WTC11 (cell line): Measurements from ENCODE around the gene ZNF699. TPM values are rescaled to one million over a fixed set of nuclear protein-coding genes. Genes with fewer than 3 reads are reported as not detected.
A peak's percentile ranks its signal among the peaks of the same experiment; 100 is the strongest.

Experiments used
- ATAC-seq: fragments of 200-7000 bp; cut with Tn5 transposase; 2 replicates; pipeline ENCODE4 v1.10.0; 2021; ENCODE audit warnings: mild to moderate bottlenecking, moderate library complexity
- CTCF ChIA-PET: fragments of 300-600 bp; sonication (Branson Sonifier 250); formaldehyde crosslinking; loops from one replicate; lab custom pipeline; 2021; ENCODE audit warnings: antibody characterized with exemption; lab: Charles Lee
- POLR2A ChIA-PET: fragments of 350-600 bp; sonication (Branson Sonifier 250); formaldehyde crosslinking; loops from one replicate; lab custom pipeline; 2021; ENCODE audit warnings: antibody characterized with exemption; lab: Charles Lee
- DNase-seq: peaks from one replicate; pipeline ENCODE4 v3.0.0; 2021; ENCODE audit warnings: low spot score
- H3K27ac Mint-ChIP-seq: 2 replicates; pipeline ENCODE4 v1.8.0; 2021; ENCODE audit warnings: mixed read lengths
- H3K27me3 Mint-ChIP-seq: 2 replicates; pipeline ENCODE4 v1.8.0; 2021; ENCODE audit warnings: low read depth, mild to moderate bottlenecking, moderate library complexity, mixed read lengths
- H3K36me3 Mint-ChIP-seq: 2 replicates; pipeline ENCODE4 v1.8.0; 2021; ENCODE audit warnings: mixed read lengths
- H3K4me1 Mint-ChIP-seq: 2 replicates; pipeline ENCODE4 v1.8.0; 2022; ENCODE audit warnings: mixed read lengths
- H3K4me3 Mint-ChIP-seq: 2 replicates; pipeline ENCODE4 v1.8.0; 2021; ENCODE audit warnings: mild to moderate bottlenecking, moderate library complexity, mixed read lengths
- H3K9me3 Mint-ChIP-seq: 2 replicates; pipeline ENCODE4 v1.8.0; 2021; ENCODE audit warnings: mixed read lengths
- CREM ChIP-seq: sonication (generic); formaldehyde crosslinking; IDR thresholded peaks from 2 replicates; pipeline ENCODE4 v1.8.1; 2022; ENCODE audit warnings: mild to moderate bottlenecking, missing genetic modification reagents, moderate library complexity
- EMX1 ChIP-seq: fragments of 250-450 bp; sonication (Bioruptor Pico); IDR thresholded peaks from 2 replicates; pipeline ENCODE4 v1.8.0; 2021; ENCODE audit warnings: mild to moderate bottlenecking
- GABPB1 ChIP-seq: sonication (generic); formaldehyde crosslinking; IDR thresholded peaks from 2 replicates; pipeline ENCODE4 v1.8.1; 2023; ENCODE audit warnings: mild to moderate bottlenecking, missing genetic modification reagents
- MXD4 ChIP-seq: fragments of 250-450 bp; sonication (Bioruptor Pico); IDR thresholded peaks from 2 replicates; pipeline ENCODE4 v1.8.0; 2021; ENCODE audit warnings: mild to moderate bottlenecking, moderate library complexity, borderline replicate concordance
- MYBL2 ChIP-seq: sonication (generic); formaldehyde crosslinking; IDR thresholded peaks from 2 replicates; pipeline ENCODE4 v1.8.1; 2023; ENCODE audit warnings: mild to moderate bottlenecking, moderate library complexity, missing genetic modification reagents
- NFYB ChIP-seq: sonication (generic); formaldehyde crosslinking; conservative IDR thresholded peaks from 2 replicates; pipeline ENCODE4 v1.8.0; 2022; ENCODE audit warnings: low read depth, missing genetic modification reagents
- RELA ChIP-seq: sonication (generic); formaldehyde crosslinking; IDR thresholded peaks from 2 replicates; pipeline ENCODE4 v1.8.1; 2022; ENCODE audit warnings: missing genetic modification reagents, mild to moderate bottlenecking, borderline replicate concordance
- RORB ChIP-seq: fragments of 250-450 bp; sonication (Bioruptor Pico); IDR thresholded peaks from 2 replicates; pipeline ENCODE4 v1.9.0; 2021; ENCODE audit warnings: mild to moderate bottlenecking
- SMAD4 ChIP-seq: sonication (generic); formaldehyde crosslinking; IDR thresholded peaks from 2 replicates; pipeline ENCODE4 v1.8.0; 2022; ENCODE audit warnings: mild to moderate bottlenecking, missing genetic modification reagents
- TCF7 ChIP-seq: sonication (generic); formaldehyde crosslinking; IDR thresholded peaks from 2 replicates; pipeline ENCODE4 v1.8.0; 2022; ENCODE audit warnings: mild to moderate bottlenecking, low read depth, missing genetic modification reagents, moderate library complexity
- ZNF121 ChIP-seq: sonication (generic); formaldehyde crosslinking; IDR thresholded peaks from 2 replicates; pipeline ENCODE4 v1.8.0; 2023; ENCODE audit warnings: missing genetic modification reagents
- ZNF219 ChIP-seq: sonication (generic); formaldehyde crosslinking; IDR thresholded peaks from 2 replicates; pipeline ENCODE4 v1.8.0; 2023; ENCODE audit warnings: missing genetic modification reagents, mild to moderate bottlenecking, borderline replicate concordance
- ZNF263 ChIP-seq: sonication (generic); formaldehyde crosslinking; IDR thresholded peaks from 2 replicates; pipeline ENCODE4 v1.8.1; 2022; ENCODE audit warnings: low read depth, mild to moderate bottlenecking, moderate library complexity, missing genetic modification reagents
- ZNF396 ChIP-seq: fragments of 250-450 bp; sonication (Bioruptor Pico); IDR thresholded peaks from 2 replicates; pipeline ENCODE4 v1.8.0; 2021; ENCODE audit warnings: mild to moderate bottlenecking, moderate library complexity, borderline replicate concordance
- ZNF416 ChIP-seq: fragments of 250-450 bp; sonication (Bioruptor Pico); IDR thresholded peaks from 2 replicates; pipeline ENCODE4 v1.9.0; 2021; ENCODE audit warnings: mild to moderate bottlenecking, inconsistent platforms
- ZNF671 ChIP-seq: fragments of 250-450 bp; sonication (Bioruptor Pico); IDR thresholded peaks from 2 replicates; pipeline ENCODE4 v1.8.0; 2021; ENCODE audit warnings: mild to moderate bottlenecking
- total RNA-seq: library from RNA; stranded (reverse); gene quantifications from 3 replicates; pipeline ENCODE4 v1.2.3, GENCODE V29; 2021
- TF ChIP-seq, protein P1 (sequence below): fragments of 250-450 bp; sonication (Bioruptor Pico); IDR thresholded peaks from 2 replicates; pipeline ENCODE4 v1.8.0; 2021; ENCODE audit warnings: mild to moderate bottlenecking
- TF ChIP-seq, protein P2 (sequence below): sonication (generic); formaldehyde crosslinking; IDR thresholded peaks from 2 replicates; pipeline ENCODE4 v1.8.0; 2022; ENCODE audit warnings: mild to moderate bottlenecking, missing genetic modification reagents
- TF ChIP-seq, protein P3 (sequence below): sonication (generic); formaldehyde crosslinking; IDR thresholded peaks from 2 replicates; pipeline ENCODE4 v1.8.1; 2022; ENCODE audit warnings: low read depth, mild to moderate bottlenecking, moderate library complexity, missing genetic modification reagents, borderline replicate concordance
- TF ChIP-seq, protein P4 (sequence below): sonication (generic); formaldehyde crosslinking; IDR thresholded peaks from 2 replicates; pipeline ENCODE4 v1.8.0; 2022; ENCODE audit warnings: mild to moderate bottlenecking, missing genetic modification reagents
- TF ChIP-seq, protein P5 (sequence below): sonication (generic); formaldehyde crosslinking; IDR thresholded peaks from 2 replicates; pipeline ENCODE4 v1.8.0; 2023; ENCODE audit warnings: mild to moderate bottlenecking, missing genetic modification reagents

ZNF699 gene
- total RNA-seq, 1 experiment from 2014 or later: 5.9 TPM

DNA sequence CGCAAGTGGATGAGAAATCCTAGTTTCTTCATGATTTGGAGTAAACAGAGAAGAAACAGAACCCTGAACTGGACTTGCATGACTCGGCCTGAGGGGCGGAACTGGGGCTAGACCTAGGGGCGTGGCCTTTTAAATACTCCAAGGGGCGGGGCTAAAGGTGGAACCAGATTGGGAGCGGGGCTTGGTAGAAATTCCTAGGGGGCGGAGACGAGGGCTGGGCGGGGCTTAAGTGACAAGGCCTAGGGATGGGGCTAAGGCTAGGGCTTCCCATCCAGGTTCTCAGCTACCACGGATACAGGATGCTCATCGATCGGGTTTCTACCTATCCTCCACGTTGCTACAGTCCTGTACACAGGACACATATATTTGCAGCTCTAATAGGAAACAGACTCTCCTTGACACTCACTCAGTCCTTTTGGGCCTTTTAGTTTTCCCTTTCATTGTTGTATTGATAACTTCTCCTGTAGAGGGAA is 372 bp upstream of the ZNF699 start:
- Mint-ChIP-seq H3K4me1 (no peaks in the 10 kb centered on the region), H3K36me3 (peaks cover 19% of the 10 kb centered on the region), H3K27ac (peak overlapping the region; percentile 98), H3K4me3 (peak overlapping the region; percentile 91), H3K27me3 (peaks cover 10% of the 10 kb centered on the region; the same call in 1 of the 2 replicates), H3K9me3 (peaks cover 38% of the 10 kb centered on the region)
- ChIA-PET CTCF (interaction anchor here (0.5 to 1.5 kb wide), 2 partner anchors 125 to 200 kb away, joined by 3 to 4 read pairs; partner anchors contain the start of gene ZNF266), POLR2A (no interaction called here)
- DNase-seq: peak; percentile 91
- TF ChIP-seq ZNF219 (CRISPR knock-in tag) (no peak), SMAD4 (CRISPR knock-in tag) (no peak)
- TF ChIP-seq, protein P1, sequence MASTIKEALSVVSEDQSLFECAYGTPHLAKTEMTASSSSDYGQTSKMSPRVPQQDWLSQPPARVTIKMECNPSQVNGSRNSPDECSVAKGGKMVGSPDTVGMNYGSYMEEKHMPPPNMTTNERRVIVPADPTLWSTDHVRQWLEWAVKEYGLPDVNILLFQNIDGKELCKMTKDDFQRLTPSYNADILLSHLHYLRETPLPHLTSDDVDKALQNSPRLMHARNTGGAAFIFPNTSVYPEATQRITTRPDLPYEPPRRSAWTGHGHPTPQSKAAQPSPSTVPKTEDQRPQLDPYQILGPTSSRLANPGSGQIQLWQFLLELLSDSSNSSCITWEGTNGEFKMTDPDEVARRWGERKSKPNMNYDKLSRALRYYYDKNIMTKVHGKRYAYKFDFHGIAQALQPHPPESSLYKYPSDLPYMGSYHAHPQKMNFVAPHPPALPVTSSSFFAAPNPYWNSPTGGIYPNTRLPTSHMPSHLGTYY (CRISPR knock-in tag): no peak
- peak; percentile 94 for ATAC-seq

DNA sequence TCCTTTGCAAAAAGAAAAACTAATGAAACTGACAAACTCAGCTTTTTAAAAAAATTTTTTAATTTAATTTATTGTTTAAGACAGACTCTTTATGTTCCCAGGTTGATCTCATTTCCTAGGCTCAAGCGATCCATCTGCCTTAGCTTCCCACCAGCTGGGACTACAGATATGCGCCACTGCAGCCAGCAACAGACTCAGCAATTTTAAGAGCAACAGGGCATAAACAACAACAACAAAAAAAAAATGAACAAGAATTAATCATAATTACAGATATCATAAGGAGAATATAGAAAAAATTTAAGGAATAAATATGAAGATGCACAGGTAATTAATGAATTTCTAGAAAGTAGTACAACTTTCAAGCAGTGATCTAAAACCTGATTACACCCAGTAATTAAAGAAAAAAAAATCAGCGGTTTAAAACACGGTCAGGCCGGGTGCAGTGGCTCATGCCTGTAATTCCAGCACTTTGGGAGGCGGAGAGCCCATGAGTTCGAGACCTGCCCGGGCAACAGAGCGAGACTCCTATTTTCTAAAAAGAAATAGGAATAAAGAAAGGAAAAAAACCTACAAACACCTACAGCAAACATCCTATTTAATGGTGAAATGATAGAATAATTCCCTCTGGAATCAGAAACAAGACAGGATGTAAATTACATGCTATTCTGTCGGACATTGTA is 1.4 kb downstream of the ZNF699 start:
- POLR2A ChIA-PET: no interaction called here
- Mint-ChIP-seq H3K9me3 (peaks cover 27% of the 10 kb centered on the region), H3K27ac (no peak overlapping the region), H3K4me1 (no peaks in the 10 kb centered on the region), H3K27me3 (peaks cover 3% of the 10 kb centered on the region; the same call in 1 of the 2 replicates), H3K36me3 (peaks cover 26% of the 10 kb centered on the region), H3K4me3 (peak overlapping the region; percentile 91)
- TF ChIP-seq ZNF416 (CRISPR knock-in tag) (no peak), GABPB1 (CRISPR knock-in tag) (no peak), EMX1 (no peak), ZNF396 (CRISPR knock-in tag) (no peak), RELA (CRISPR knock-in tag) (no peak), ZNF671 (CRISPR knock-in tag) (no peak), MYBL2 (no peak), RORB (CRISPR knock-in tag) (no peak), CREM (CRISPR knock-in tag) (no peak), ZNF263 (CRISPR knock-in tag) (no peak)
- TF ChIP-seq, protein P2, sequence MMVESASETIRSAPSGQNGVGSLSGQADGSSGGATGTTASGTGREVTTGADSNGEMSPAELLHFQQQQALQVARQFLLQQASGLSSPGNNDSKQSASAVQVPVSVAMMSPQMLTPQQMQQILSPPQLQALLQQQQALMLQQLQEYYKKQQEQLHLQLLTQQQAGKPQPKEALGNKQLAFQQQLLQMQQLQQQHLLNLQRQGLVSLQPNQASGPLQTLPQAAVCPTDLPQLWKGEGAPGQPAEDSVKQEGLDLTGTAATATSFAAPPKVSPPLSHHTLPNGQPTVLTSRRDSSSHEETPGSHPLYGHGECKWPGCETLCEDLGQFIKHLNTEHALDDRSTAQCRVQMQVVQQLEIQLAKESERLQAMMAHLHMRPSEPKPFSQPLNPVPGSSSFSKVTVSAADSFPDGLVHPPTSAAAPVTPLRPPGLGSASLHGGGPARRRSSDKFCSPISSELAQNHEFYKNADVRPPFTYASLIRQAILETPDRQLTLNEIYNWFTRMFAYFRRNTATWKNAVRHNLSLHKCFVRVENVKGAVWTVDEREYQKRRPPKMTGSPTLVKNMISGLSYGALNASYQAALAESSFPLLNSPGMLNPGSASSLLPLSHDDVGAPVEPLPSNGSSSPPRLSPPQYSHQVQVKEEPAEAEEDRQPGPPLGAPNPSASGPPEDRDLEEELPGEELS (CRISPR knock-in tag): no peak
- TF ChIP-seq, protein P3, sequence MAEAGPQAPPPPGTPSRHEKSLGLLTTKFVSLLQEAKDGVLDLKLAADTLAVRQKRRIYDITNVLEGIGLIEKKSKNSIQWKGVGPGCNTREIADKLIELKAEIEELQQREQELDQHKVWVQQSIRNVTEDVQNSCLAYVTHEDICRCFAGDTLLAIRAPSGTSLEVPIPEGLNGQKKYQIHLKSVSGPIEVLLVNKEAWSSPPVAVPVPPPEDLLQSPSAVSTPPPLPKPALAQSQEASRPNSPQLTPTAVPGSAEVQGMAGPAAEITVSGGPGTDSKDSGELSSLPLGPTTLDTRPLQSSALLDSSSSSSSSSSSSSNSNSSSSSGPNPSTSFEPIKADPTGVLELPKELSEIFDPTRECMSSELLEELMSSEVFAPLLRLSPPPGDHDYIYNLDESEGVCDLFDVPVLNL (CRISPR knock-in tag): no peak
- no peak for ATAC-seq
- CTCF ChIA-PET: interaction anchor here (0.7 kb wide), 1 partner anchor 123 kb away, joined by 5 read pairs; no protein-coding TSS in a partner anchor
- no peak for DNase-seq

DNA sequence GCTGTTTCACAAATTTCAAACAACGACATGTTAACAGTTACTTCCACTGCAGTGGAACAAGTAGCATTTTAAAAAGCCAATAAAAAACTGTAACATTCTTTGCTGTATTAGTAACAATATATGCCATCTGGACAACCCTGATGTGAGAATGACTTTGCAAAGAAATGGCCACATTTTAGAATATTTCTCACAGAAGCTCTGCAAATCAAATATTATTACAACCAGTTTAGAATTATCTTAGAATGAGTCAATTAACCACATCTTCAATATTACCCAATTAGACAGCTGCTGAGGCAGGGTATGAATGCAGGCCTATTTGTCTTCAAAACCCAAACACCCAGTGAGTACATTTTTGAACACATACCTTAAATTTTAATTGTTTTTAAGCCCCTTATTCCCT is 3.2 kb downstream of the ZNF699 start:
- H3K36me3 Mint-ChIP-seq: peaks cover 30% of the 10 kb centered on the region
- H3K4me3 Mint-ChIP-seq: no peak overlapping the region
- DNase-seq (no peak), ATAC-seq (no peak)
- ChIA-PET CTCF (interaction anchor here (0.7 kb wide), 1 partner anchor 236 kb away, joined by 3 read pairs; no protein-coding TSS in a partner anchor), POLR2A (no interaction called here)
- TF ChIP-seq, protein P4, sequence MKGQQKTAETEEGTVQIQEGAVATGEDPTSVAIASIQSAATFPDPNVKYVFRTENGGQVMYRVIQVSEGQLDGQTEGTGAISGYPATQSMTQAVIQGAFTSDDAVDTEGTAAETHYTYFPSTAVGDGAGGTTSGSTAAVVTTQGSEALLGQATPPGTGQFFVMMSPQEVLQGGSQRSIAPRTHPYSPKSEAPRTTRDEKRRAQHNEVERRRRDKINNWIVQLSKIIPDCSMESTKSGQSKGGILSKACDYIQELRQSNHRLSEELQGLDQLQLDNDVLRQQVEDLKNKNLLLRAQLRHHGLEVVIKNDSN (CRISPR knock-in tag): no peak
- TF ChIP-seq MXD4 (CRISPR knock-in tag) (no peak), ZNF121 (no peak), EMX1 (no peak), RORB (CRISPR knock-in tag) (no peak), TCF7 (no peak), NFYB (CRISPR knock-in tag) (no peak)
- TF ChIP-seq, protein P5, sequence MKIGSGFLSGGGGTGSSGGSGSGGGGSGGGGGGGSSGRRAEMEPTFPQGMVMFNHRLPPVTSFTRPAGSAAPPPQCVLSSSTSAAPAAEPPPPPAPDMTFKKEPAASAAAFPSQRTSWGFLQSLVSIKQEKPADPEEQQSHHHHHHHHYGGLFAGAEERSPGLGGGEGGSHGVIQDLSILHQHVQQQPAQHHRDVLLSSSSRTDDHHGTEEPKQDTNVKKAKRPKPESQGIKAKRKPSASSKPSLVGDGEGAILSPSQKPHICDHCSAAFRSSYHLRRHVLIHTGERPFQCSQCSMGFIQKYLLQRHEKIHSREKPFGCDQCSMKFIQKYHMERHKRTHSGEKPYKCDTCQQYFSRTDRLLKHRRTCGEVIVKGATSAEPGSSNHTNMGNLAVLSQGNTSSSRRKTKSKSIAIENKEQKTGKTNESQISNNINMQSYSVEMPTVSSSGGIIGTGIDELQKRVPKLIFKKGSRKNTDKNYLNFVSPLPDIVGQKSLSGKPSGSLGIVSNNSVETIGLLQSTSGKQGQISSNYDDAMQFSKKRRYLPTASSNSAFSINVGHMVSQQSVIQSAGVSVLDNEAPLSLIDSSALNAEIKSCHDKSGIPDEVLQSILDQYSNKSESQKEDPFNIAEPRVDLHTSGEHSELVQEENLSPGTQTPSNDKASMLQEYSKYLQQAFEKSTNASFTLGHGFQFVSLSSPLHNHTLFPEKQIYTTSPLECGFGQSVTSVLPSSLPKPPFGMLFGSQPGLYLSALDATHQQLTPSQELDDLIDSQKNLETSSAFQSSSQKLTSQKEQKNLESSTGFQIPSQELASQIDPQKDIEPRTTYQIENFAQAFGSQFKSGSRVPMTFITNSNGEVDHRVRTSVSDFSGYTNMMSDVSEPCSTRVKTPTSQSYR (CRISPR knock-in tag): no peak
- no peaks in the 10 kb centered on the region for H3K4me1 Mint-ChIP-seq
- peaks cover 26% of the 10 kb centered on the region for H3K9me3 Mint-ChIP-seq
- peaks cover 5% of the 10 kb centered on the region; the same call in 1 of the 2 replicates for H3K27me3 Mint-ChIP-seq
- H3K27ac Mint-ChIP-seq: no peak overlapping the region
